ENCODE data around the gene NUP98.

- TF ChIP-seq ZBTB7A (IDR thresholded peaks at IDR 0.05; ENCODE audit: low read depth) (no peak), RAD21 (IDR thresholded peaks at IDR 0.05; ENCODE audit: low read depth) (no peak), TEAD4 (IDR thresholded peaks at IDR 0.05) (no peak)
Measured at GRCh38 chr11:3775736-3776406, 21.5 kb downstream of the NUP98 start.

Data from Ishikawa (cell line).